Parathyroid adenoma (tissue), 2 donors: ENCODE data around the gene RASSF1.

Source experiments
- H2AFZ ChIP-seq: fragments of 300-600 bp; sonication (generic); one replicate; pipeline ENCODE4 v1.7.0; 2017; ENCODE audit warnings: antibody characterized with exemption, mild to moderate bottlenecking
- H3K27ac ChIP-seq: fragments of 300-600 bp; sonication (generic); one replicate; pipeline ENCODE4 v1.7.0; 2017
- H3K27me3 ChIP-seq: fragments of 300-600 bp; sonication (generic); one replicate; pipeline ENCODE4 v1.7.0; 2017; ENCODE audit warnings: low read length; ENCODE audit not compliant: control insufficient read depth, insufficient read depth
- H3K36me3 ChIP-seq: fragments of 300-600 bp; sonication (generic); one replicate; pipeline ENCODE4 v1.7.0; 2017; ENCODE audit warnings: low read length; ENCODE audit not compliant: control insufficient read depth, insufficient read depth
- H3K4me1 ChIP-seq: fragments of 300-600 bp; sonication (generic); one replicate; pipeline ENCODE4 v1.7.0; 2017; ENCODE audit warnings: control low read depth
- H3K4me2 ChIP-seq: fragments of 300-600 bp; sonication (generic); one replicate; pipeline ENCODE4 v1.7.0; 2017; ENCODE audit warnings: low read length
- H3K4me3 ChIP-seq: fragments of 300-600 bp; sonication (generic); one replicate; pipeline ENCODE4 v1.7.0; 2017; ENCODE audit warnings: low read depth, low read length
- H3K79me2 ChIP-seq: fragments of 300-600 bp; sonication (generic); one replicate; pipeline ENCODE4 v1.7.0; 2017; ENCODE audit warnings: control low read depth
- H3K9ac ChIP-seq: fragments of 300-600 bp; sonication (generic); one replicate; pipeline ENCODE4 v1.7.0; 2017; ENCODE audit warnings: mild to moderate bottlenecking
- H3K9me3 ChIP-seq: fragments of 300-600 bp; sonication (generic); one replicate; pipeline ENCODE4 v1.7.0; 2017; ENCODE audit warnings: low read length; ENCODE audit not compliant: control insufficient read depth
- CTCF ChIP-seq: fragments of 300-600 bp; sonication (generic); IDR thresholded peaks from one replicate; pipeline ENCODE4 v1.7.0; 2017; ENCODE audit warnings: antibody characterized with exemption, mild to moderate bottlenecking
- donor health status: primary hyperparathyroidism.

Gene RASSF1

DNA sequence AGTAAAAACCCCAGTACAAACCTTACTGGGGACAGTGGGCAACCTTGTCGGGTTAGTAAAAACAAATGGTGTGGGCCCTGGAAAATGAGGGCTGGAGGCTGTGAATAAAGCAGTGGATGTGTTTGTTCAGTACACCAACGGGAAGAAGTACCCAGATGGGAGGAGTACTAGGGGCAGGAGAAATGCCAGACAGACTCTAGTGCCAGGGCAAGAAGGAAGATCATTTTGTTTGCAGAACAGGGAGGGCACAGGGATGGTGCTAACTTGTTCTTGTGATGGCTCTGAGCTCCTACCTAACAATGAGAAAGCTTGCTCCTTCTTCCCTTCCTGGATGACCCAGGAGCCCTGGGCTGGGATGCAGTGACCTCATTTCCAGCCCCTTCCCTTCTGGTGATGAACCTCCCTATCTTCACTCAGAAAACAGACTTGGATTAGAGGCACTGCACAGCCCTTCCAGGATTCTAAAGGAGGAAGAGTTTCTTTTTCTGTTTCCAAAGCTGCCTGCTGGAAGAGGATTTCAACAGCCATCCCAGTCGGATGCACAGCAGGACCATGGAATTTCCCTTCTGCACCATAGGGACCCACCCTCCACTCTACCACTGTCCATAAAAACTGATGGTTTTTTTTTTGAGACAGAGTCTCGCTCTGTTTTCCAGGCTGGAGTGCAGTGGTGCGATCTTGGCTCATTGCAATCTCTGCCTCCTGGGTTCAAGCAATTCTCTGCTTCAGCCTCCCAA, 6.1 kb downstream of the RASSF1 start:
- Histone ChIP-seq H3K79me2 (no peaks in the 10 kb centered on the region), H2AFZ (no peak overlapping the region), H3K27me3 (no peaks in the 10 kb centered on the region), H3K4me1 (peaks cover 9% of the 10 kb centered on the region), H3K4me3 (no peak overlapping the region), H3K36me3 (no peaks in the 10 kb centered on the region), H3K9me3 (no peaks in the 10 kb centered on the region), H3K4me2 (no peak overlapping the region), H3K27ac (peak overlapping the region; percentile 57), H3K9ac (no peak overlapping the region)
- no peak for TF ChIP-seq CTCF

DNA sequence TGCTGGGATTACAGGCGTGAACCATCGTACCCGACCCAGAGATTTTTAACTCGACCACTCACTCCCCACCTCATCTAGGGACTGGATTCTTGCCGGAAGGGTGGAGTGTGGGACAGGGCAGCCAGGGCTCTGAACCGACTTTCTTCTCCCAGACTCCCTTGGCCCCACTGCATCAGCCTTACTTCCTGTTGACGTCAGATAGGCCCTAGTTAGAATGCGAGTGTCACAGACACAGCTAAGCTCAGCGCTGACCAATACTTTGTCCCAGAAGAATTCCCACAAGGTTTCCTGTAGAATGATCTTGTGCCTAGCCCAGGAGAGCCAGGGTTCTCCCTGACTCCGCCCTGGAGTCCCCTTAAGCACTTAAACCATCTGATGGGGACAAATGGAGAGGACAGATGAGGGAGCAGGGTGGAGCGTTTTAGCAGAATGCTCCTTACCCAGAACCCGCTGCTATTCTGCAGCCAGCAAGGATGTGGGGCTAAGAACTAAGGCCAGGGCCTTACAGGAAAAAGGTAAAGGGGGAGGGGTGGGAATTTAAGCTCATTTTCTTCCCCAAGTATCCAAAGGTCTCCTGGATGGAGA, 6.8 kb downstream of the RASSF1 start:
- H3K4me2 ChIP-seq, result no peak overlapping the region
- peaks cover 9% of the 10 kb centered on the region for H3K4me1 ChIP-seq
- H3K4me3 ChIP-seq, result no peak overlapping the region
- no peak for TF ChIP-seq CTCF
- H3K27ac ChIP-seq, result peak overlapping the region; percentile 57
- no peaks in the 10 kb centered on the region for H3K36me3 ChIP-seq
- H3K27me3 ChIP-seq, result no peaks in the 10 kb centered on the region
- H3K79me2 ChIP-seq, result no peaks in the 10 kb centered on the region
- H3K9ac ChIP-seq, result no peak overlapping the region
- no peak overlapping the region for H2AFZ ChIP-seq
- H3K9me3 ChIP-seq, result no peaks in the 10 kb centered on the region

DNA sequence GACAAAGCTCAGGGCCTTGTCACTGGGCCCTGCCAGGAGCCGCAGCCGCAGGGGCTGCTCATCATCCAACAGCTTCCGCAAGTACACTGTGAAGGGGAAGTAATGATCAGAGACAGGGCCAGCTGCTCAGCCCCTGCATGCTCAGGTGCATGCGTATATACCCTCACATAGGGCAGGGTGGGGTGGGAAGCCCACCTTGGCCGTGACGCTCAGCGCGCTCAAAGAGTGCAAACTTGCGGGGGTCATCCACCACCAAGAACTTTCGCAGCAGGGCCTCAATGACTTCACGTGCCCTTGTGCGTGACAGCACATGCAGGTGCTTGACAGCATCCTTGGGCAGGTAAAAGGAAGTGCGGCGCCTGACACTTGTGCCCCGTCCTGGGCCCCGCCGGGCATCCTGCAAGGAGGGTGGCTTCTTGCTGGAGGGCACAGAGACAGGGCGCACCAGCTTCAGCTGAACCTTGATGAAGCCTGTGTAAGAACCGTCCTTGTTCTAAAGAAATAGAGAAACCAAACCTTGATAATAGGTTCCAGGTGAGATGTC, 9.2 kb downstream of the RASSF1 start:
- no peak for TF ChIP-seq CTCF
- Histone ChIP-seq H3K9me3 (no peaks in the 10 kb centered on the region), H3K27me3 (no peaks in the 10 kb centered on the region), H3K9ac (no peak overlapping the region), H3K4me1 (peaks cover 17% of the 10 kb centered on the region), H3K79me2 (peaks cover 12% of the 10 kb centered on the region), H3K4me3 (no peak overlapping the region), H3K27ac (no peak overlapping the region), H3K36me3 (no peaks in the 10 kb centered on the region), H3K4me2 (no peak overlapping the region), H2AFZ (no peak overlapping the region)

DNA sequence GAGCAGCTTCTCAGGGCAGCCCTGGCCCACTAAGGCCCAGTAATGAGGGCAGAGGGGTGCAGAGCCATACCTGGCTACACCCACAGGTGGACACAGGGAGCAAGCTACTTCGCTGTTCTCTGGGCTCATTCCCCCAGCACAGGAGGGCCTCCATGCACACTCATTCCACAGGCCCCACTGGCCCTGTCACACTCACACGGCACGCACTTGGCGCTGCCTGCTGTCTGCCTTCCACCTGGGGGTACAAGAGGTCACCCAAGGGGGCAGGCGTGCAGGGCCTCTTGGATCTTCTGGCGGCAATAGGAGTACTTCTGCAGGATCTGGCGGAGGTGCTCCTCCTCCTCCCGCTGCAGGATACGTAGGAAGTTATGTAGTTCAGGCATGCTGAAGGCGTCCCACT, 10.3 kb downstream of the RASSF1 start:
- Histone ChIP-seq H3K27ac (no peak overlapping the region), H3K9me3 (no peaks in the 10 kb centered on the region), H3K9ac (no peak overlapping the region), H3K4me2 (no peak overlapping the region), H3K4me3 (no peak overlapping the region), H3K27me3 (no peaks in the 10 kb centered on the region), H3K79me2 (peaks cover 12% of the 10 kb centered on the region), H3K36me3 (no peaks in the 10 kb centered on the region), H3K4me1 (peaks cover 8% of the 10 kb centered on the region), H2AFZ (no peak overlapping the region)
- no peak for TF ChIP-seq CTCF
